GM19035 (cell line): ENCODE results near the gene SAFB.

Source experiments
- ATAC-seq: cut with Tn5 transposase; IDR thresholded peaks from one replicate; pipeline ENCODE4 v1.9.1; 2021; ENCODE audit not compliant: unreplicated experiment

The SAFB gene

GRCh38 chr19:5664515-5664914 is 41.6 kb downstream of the SAFB start:
- ATAC-seq = no peak

GRCh38 chr19:5665781-5666513 is 43.1 kb downstream of the SAFB start:
- no peak for ATAC-seq

GRCh38 chr19:5666921-5667610 is 44.2 kb downstream of the SAFB start:
- ATAC-seq = no peak

GRCh38 chr19:5667751-5668271 is 44.9 kb downstream of the SAFB start:
- ATAC-seq = no peak

GRCh38 chr19:5669212-5669611 is 46.3 kb downstream of the SAFB start:
- ATAC-seq = no peak

GRCh38 chr19:5671600-5671999 is 48.7 kb downstream of the SAFB start:
- no peak for ATAC-seq

- ATAC-seq = no peak
These were observed 50.0 kb downstream of the SAFB start for GRCh38 chr19:5672708-5673459.

GRCh38 chr19:5673752-5674151 is 50.9 kb downstream of the SAFB start:
- ATAC-seq = no peak

GRCh38 chr19:5674714-5675113 is 51.8 kb downstream of the SAFB start:
- no peak for ATAC-seq

GRCh38 chr19:5676105-5676771 is 53.4 kb downstream of the SAFB start:
- ATAC-seq = no peak

GRCh38 chr19:5676772-5677105 is 53.9 kb downstream of the SAFB start:
- ATAC-seq = no peak

GRCh38 chr19:5677136-5677535 is 54.3 kb downstream of the SAFB start:
- no peak for ATAC-seq

GRCh38 chr19:5677580-5677979 is 54.7 kb downstream of the SAFB start:
- no peak for ATAC-seq

- ATAC-seq = no peak
These were observed 55.3 kb downstream of the SAFB start for GRCh38 chr19:5678071-5678718.

GRCh38 chr19:5679289-5680083 is 56.6 kb downstream of the SAFB start:
- ATAC-seq = no peak

GRCh38 chr19:5680084-5680436 is 57.2 kb downstream of the SAFB start:
- ATAC-seq = no peak

GRCh38 chr19:5680437-5681368 is 57.8 kb downstream of the SAFB start, which contains the start of the genes HSD11B1L and MICOS13:
Gene HSD11B1L (plus strand): TSS chr19:5681027. CDS start chr19:5684833, 3,806 bp downstream.
Gene MICOS13 (minus strand): TSS chr19:5680516. CDS start chr19:5680486, 30 bp downstream.
- peak; percentile 86 for ATAC-seq

- ATAC-seq = no peak
These were observed 58.7 kb downstream of the SAFB start for GRCh38 chr19:5681391-5682106.
